Osteoblast (primary cell): Measurements from ENCODE around the gene ARL8B. TPM values are rescaled to one million over a fixed set of nuclear protein-coding genes. Genes with fewer than 3 reads are reported as not detected.
"Not testable (repeated sequence)": the region's sequence is repeated elsewhere in the genome, so short reads cannot be mapped to it uniquely, and the experiment has no call there.

Source experiments
- DNase-seq: peaks from one replicate; pipeline ENCODE4 v3.0.0; 2011; ENCODE audit warnings: low spot score, mixed read lengths; ENCODE audit not compliant: insufficient read length; ENCODE audit errors: missing footprints
- H2AFZ ChIP-seq: 2 replicates; pipeline ENCODE4 v1.6.0; 2011; ENCODE audit warnings: mild to moderate bottlenecking, low read length
- H3K27ac ChIP-seq: 2 replicates; pipeline ENCODE4 v1.5.1; 2011; ENCODE audit warnings: mild to moderate bottlenecking, low read depth, low read length, moderate library complexity
- H3K27me3 ChIP-seq: 2 replicates; pipeline ENCODE4 v1.6.0; 2012; ENCODE audit warnings: mild to moderate bottlenecking, control low read depth, inconsistent platforms, low read length, moderate library complexity; ENCODE audit not compliant: insufficient read depth
- H3K36me3 ChIP-seq: 2 replicates; pipeline ENCODE4 v1.5.1; 2011; ENCODE audit warnings: mild to moderate bottlenecking, low read length, control low read depth, moderate library complexity; ENCODE audit not compliant: insufficient read depth
- H3K4me1 ChIP-seq: 2 replicates; pipeline ENCODE4 v1.5.1; 2011; ENCODE audit warnings: mild to moderate bottlenecking, low read length, control low read depth, moderate library complexity; ENCODE audit not compliant: insufficient read depth
- H3K4me2 ChIP-seq: 2 replicates; pipeline ENCODE4 v1.6.0; 2011; ENCODE audit warnings: mild to moderate bottlenecking, low read length; ENCODE audit not compliant: insufficient read depth
- H3K4me3 ChIP-seq: fragments of 200-600 bp; sonication (generic); 3 replicates; pipeline ENCODE4 v1.5.1; 2012; ENCODE audit warnings: mild to moderate bottlenecking, low read length, inconsistent platforms; ENCODE audit not compliant: insufficient read depth
- H3K79me2 ChIP-seq: 2 replicates; pipeline ENCODE4 v1.6.0; 2012; ENCODE audit warnings: mild to moderate bottlenecking, low read length, control low read depth, inconsistent platforms; ENCODE audit not compliant: insufficient read depth
- H3K9me3 ChIP-seq: 2 replicates; pipeline ENCODE4 v1.5.1; 2011; ENCODE audit warnings: low read depth, low read length, control low read depth
- H4K20me1 ChIP-seq: 2 replicates; pipeline ENCODE4 v1.6.0; 2012; ENCODE audit warnings: mild to moderate bottlenecking, low read length, control low read depth; ENCODE audit not compliant: insufficient read depth
- CTCF ChIP-seq: IDR thresholded peaks from 2 replicates; pipeline ENCODE4 v1.5.1; 2011; ENCODE audit warnings: mild to moderate bottlenecking, low read depth, low read length, moderate library complexity; ENCODE audit errors: extremely low read depth
- total RNA-seq: library from RNA; depleted of rRNA; stranded (reverse); fragments of >200 nt; gene quantifications from 2 replicates; pipeline ENCODE4 v1.2.3, GENCODE V29; 2012

The ARL8B gene
- total RNA-seq, 1 donor, result 90.8 TPM

GRCh38 chr3:5080779-5081550 is 41.1 kb upstream of the ARL8B start:
- Histone ChIP-seq H3K4me1 (peaks cover 6% of the 10 kb centered on the region), H3K4me2 (no peak overlapping the region), H4K20me1 (no peaks in the 10 kb centered on the region), H3K27me3 (no peaks in the 10 kb centered on the region), H3K4me3 (no peak overlapping the region), H3K79me2 (no peaks in the 10 kb centered on the region), H3K36me3 (no peaks in the 10 kb centered on the region), H2AFZ (no peak overlapping the region), H3K27ac (no peak overlapping the region), H3K9me3 (no peaks in the 10 kb centered on the region)
- DNase-seq, result no peak
- TF ChIP-seq CTCF, result no peak

GRCh38 chr3:5081973-5082788 is 39.9 kb upstream of the ARL8B start:
- H3K27ac ChIP-seq, H3K79me2 ChIP-seq, H3K9me3 ChIP-seq, H3K27me3 ChIP-seq, H4K20me1 ChIP-seq, H3K4me3 ChIP-seq, H3K4me2 ChIP-seq, DNase-seq, H2AFZ ChIP-seq, H3K36me3 ChIP-seq, H3K4me1 ChIP-seq: not testable (repeated sequence)

- no peaks in the 10 kb centered on the region for H3K79me2 ChIP-seq
- H3K36me3 ChIP-seq, result no peaks in the 10 kb centered on the region
- TF ChIP-seq CTCF, result no peak
- H4K20me1 ChIP-seq, result no peaks in the 10 kb centered on the region
- H3K27me3 ChIP-seq, result no peaks in the 10 kb centered on the region
- no peak for DNase-seq
- no peak overlapping the region for H2AFZ ChIP-seq
- H3K4me2 ChIP-seq, result no peak overlapping the region
- H3K4me3 ChIP-seq, result no peak overlapping the region
- no peaks in the 10 kb centered on the region for H3K9me3 ChIP-seq
- H3K4me1 ChIP-seq, result peaks cover 6% of the 10 kb centered on the region
- no peak overlapping the region for H3K27ac ChIP-seq
These were observed 39.3 kb upstream of the ARL8B start for GRCh38 chr3:5082789-5083115.

- H3K27ac ChIP-seq, result no peak overlapping the region
- no peak for DNase-seq
- no peaks in the 10 kb centered on the region for H3K4me1 ChIP-seq
- no peaks in the 10 kb centered on the region for H3K27me3 ChIP-seq
- H3K79me2 ChIP-seq, result no peaks in the 10 kb centered on the region
- no peak overlapping the region for H3K4me3 ChIP-seq
- no peaks in the 10 kb centered on the region for H3K9me3 ChIP-seq
- no peak overlapping the region for H3K4me2 ChIP-seq
- H3K36me3 ChIP-seq, result no peaks in the 10 kb centered on the region
- H2AFZ ChIP-seq, result no peak overlapping the region
- TF ChIP-seq CTCF, result no peak
- H4K20me1 ChIP-seq, result no peaks in the 10 kb centered on the region
These were observed 37.9 kb upstream of the ARL8B start for GRCh38 chr3:5084224-5084623.
